Measurements from ENCODE around the gene PNMA8C.

DNA sequence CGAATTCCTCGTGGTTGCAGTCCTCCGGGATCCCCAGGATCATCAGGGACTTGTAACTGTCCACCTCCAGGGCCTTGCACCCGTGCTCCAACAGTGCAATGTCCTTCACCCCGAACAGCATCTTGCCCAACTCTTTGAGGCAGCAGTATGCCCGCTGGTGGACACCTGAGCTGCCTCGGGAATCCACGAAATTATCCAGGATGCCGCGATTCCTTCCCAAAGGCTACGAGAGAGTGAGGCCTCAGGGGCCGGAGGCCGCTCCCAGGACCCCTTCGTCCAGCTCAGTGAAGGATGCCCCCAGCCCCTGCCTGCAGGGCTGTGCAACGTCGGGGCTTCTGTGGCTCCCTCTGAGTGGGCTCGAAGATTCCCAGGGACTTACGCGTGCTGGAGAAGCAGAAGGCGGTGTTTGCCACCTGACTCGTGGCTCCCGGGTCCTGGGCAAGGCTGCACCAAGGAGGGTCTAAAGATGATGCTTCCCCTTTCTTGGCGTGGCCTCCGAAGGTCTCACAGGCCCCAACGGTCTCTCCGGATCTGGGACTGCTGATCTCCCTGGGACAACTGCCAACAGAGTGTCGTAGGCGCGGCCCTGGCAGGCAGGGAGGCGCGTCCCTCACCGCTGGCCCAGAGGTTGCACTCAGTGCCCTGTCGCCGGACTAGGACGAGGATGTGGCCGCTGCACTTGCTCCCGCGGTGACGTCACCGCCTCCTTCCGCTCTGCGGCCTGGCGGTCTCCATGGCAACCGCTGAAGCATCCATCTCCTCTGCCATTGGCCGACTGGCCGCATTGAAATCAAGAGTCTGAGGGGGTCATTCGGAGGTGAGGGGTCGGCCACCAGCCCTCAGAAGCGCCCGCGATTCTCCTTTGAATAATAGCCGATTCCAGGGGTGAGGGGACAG, at the start of gene PNMA8C:
- no peak for TF ChIP-seq POLR2A (IDR thresholded peaks at IDR 0.05; ENCODE audit: low read depth, low read length)
- TF ChIP-seq, protein P1, sequence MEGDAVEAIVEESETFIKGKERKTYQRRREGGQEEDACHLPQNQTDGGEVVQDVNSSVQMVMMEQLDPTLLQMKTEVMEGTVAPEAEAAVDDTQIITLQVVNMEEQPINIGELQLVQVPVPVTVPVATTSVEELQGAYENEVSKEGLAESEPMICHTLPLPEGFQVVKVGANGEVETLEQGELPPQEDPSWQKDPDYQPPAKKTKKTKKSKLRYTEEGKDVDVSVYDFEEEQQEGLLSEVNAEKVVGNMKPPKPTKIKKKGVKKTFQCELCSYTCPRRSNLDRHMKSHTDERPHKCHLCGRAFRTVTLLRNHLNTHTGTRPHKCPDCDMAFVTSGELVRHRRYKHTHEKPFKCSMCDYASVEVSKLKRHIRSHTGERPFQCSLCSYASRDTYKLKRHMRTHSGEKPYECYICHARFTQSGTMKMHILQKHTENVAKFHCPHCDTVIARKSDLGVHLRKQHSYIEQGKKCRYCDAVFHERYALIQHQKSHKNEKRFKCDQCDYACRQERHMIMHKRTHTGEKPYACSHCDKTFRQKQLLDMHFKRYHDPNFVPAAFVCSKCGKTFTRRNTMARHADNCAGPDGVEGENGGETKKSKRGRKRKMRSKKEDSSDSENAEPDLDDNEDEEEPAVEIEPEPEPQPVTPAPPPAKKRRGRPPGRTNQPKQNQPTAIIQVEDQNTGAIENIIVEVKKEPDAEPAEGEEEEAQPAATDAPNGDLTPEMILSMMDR (IDR thresholded peaks at IDR 0.05; ENCODE audit: extremely low read depth in 1 of 2, insufficient read depth in 1 of 2, low read depth in 1 of 2, low read length in 2 of 2): no peak
- peak; percentile 13 for TF ChIP-seq JUN (IDR thresholded peaks at IDR 0.05; ENCODE audit: borderline replicate concordance, insufficient read depth, insufficient read length, low read depth)
- TF ChIP-seq FOS (IDR thresholded peaks at IDR 0.05; ENCODE audit: borderline replicate concordance, insufficient read depth, low read length): no peak
- no peak for TF ChIP-seq EZH2 (IDR thresholded peaks at IDR 0.05; ENCODE audit: borderline replicate concordance, low read depth, low read length, severe bottlenecking)
- no peak for TF ChIP-seq MYC (IDR thresholded peaks at IDR 0.05; ENCODE audit: low read depth, low read length)
